Lower lobe of right lung (tissue), 2 donors: ENCODE measurements around the gene F2RL3. TPM values are rescaled to one million over a fixed set of nuclear protein-coding genes. Genes with fewer than 3 reads are reported as not detected.
"Not testable (repeated sequence)": the region's sequence is repeated elsewhere in the genome, so short reads cannot be mapped to it uniquely, and the experiment has no call there.

Source experiments
- ATAC-seq, 2 donors: fragments of 200-7000 bp; cut with Tn5 transposase; one replicate each; pipeline ENCODE4 v1.9.1; 2020 to 2022; ENCODE audit warnings: mild to moderate bottlenecking in 2 of 2, moderate library complexity in 2 of 2
- DNase-seq: peaks from one replicate; pipeline ENCODE4 v3.0.0-alpha.2; 2020
- H3K27ac ChIP-seq: fragments of 200-600 bp; one replicate; pipeline ENCODE4 v1.8.0; 2022
- H3K27me3 ChIP-seq: fragments of 200-600 bp; one replicate; pipeline ENCODE4 v1.8.0; 2022; ENCODE audit warnings: low read depth
- H3K36me3 ChIP-seq: fragments of 200-600 bp; one replicate; pipeline ENCODE4 v1.8.0; 2022; ENCODE audit warnings: mild to moderate bottlenecking
- H3K4me1 ChIP-seq: fragments of 200-600 bp; one replicate; pipeline ENCODE4 v1.8.0; 2022
- H3K4me3 ChIP-seq: fragments of 200-600 bp; one replicate; pipeline ENCODE4 v1.8.0; 2022; ENCODE audit warnings: mild to moderate bottlenecking
- H3K9me3 ChIP-seq: fragments of 200-600 bp; one replicate; pipeline ENCODE4 v1.8.0; 2022
- CTCF ChIP-seq: fragments of 200-600 bp; IDR thresholded peaks from one replicate; pipeline ENCODE4 v1.8.0; 2022; ENCODE audit warnings: antibody characterized with exemption, mild to moderate bottlenecking
- intact Hi-C: fragments of 100-400 bp; cut with DNase I; formaldehyde crosslinking; loops from one replicate; pipeline ENCODE4 v1.11.0; 2022
- total RNA-seq: library from RNA; stranded (reverse); fragmentation: NEBNext Ultra II Directional; extraction: Animal tissue kit (Norgen Biotek cat#: 25700); gene quantifications from one replicate; pipeline ENCODE4 v1.2.1, GENCODE V29; 2021
- donor health status: DM: no; HTN: yes; CAD: no; lungs with severe emphysema.

Gene F2RL3
- total RNA-seq, 1 donor from 2014 or later: 22.5 TPM

GRCh38 chr19:16934489-16934888, 45.7 kb downstream of the F2RL3 start:
- ATAC-seq (no peak), DNase-seq (no peak)
- peaks cover 17% of the 10 kb centered on the region for H3K9me3 ChIP-seq
- H3K27ac ChIP-seq: no peak overlapping the region
- intact Hi-C loops: no loop called here
- H3K4me1 ChIP-seq: no peaks in the 10 kb centered on the region
- no peak for TF ChIP-seq CTCF
- no peak overlapping the region for H3K4me3 ChIP-seq
- no peaks in the 10 kb centered on the region for H3K27me3 ChIP-seq
- no peaks in the 10 kb centered on the region for H3K36me3 ChIP-seq

GRCh38 chr19:16936901-16937300, 48.1 kb downstream of the F2RL3 start:
- DNase-seq (no peak), ATAC-seq (no peak)
- Histone ChIP-seq H3K36me3 (no peaks in the 10 kb centered on the region), H3K4me1 (no peaks in the 10 kb centered on the region), H3K27ac (no peak overlapping the region), H3K9me3 (peaks cover 17% of the 10 kb centered on the region), H3K4me3 (no peak overlapping the region), H3K27me3 (no peaks in the 10 kb centered on the region)
- intact Hi-C loops: no loop called here
- TF ChIP-seq CTCF: no peak

- DNase-seq, H3K4me1 ChIP-seq, H3K36me3 ChIP-seq, H3K4me3 ChIP-seq, ATAC-seq, H3K27me3 ChIP-seq, H3K27ac ChIP-seq, intact Hi-C loops: not testable (repeated sequence)
- peaks cover 17% of the 10 kb centered on the region for H3K9me3 ChIP-seq
Observed at GRCh38 chr19:16937796-16938195, 49.0 kb downstream of the F2RL3 start.

GRCh38 chr19:16938211-16938610, 49.4 kb downstream of the F2RL3 start:
- no peak for ATAC-seq
- Histone ChIP-seq H3K27me3 (no peaks in the 10 kb centered on the region), H3K9me3 (peaks cover 17% of the 10 kb centered on the region), H3K27ac (no peak overlapping the region), H3K4me3 (no peak overlapping the region), H3K4me1 (no peaks in the 10 kb centered on the region), H3K36me3 (no peaks in the 10 kb centered on the region)
- intact Hi-C loops: no loop called here
- no peak for DNase-seq
- TF ChIP-seq CTCF: no peak

GRCh38 chr19:16940063-16940462, 51.3 kb downstream of the F2RL3 start:
- not testable (repeated sequence) for ATAC-seq, DNase-seq

GRCh38 chr19:16940626-16941025, 51.8 kb downstream of the F2RL3 start:
- H3K4me3 ChIP-seq: no peak overlapping the region
- ATAC-seq: no peak
- DNase-seq: no peak
- no peaks in the 10 kb centered on the region for H3K27me3 ChIP-seq
- H3K9me3 ChIP-seq: no peaks in the 10 kb centered on the region
- no peaks in the 10 kb centered on the region for H3K36me3 ChIP-seq
- H3K4me1 ChIP-seq: no peaks in the 10 kb centered on the region
- no peak overlapping the region for H3K27ac ChIP-seq
- intact Hi-C loops: no loop called here
- TF ChIP-seq CTCF: no peak

More at GRCh38 chr19:16940063-16940462, 51.3 kb downstream of the F2RL3 start:
- H3K36me3 ChIP-seq, H3K9me3 ChIP-seq, H3K4me3 ChIP-seq, intact Hi-C loops, H3K27me3 ChIP-seq, H3K4me1 ChIP-seq, H3K27ac ChIP-seq: not testable (repeated sequence)

Other genes with a start within 250 kb of the F2RL3 start
- gene SMIM7, start 228.9 kb upstream of the F2RL3 start, total RNA-seq: 70.5 TPM
- 7.1 TPM for gene TMEM38A, start 227.9 kb upstream of the F2RL3 start, total RNA-seq
- gene NWD1, start 169.2 kb upstream of the F2RL3 start, total RNA-seq: 3.0 TPM
- 56.6 TPM for gene SIN3B, start 59.6 kb upstream of the F2RL3 start, total RNA-seq
- gene CPAMD8, start 137.8 kb downstream of the F2RL3 start, total RNA-seq: 54.3 TPM
- 9.1 TPM for gene HAUS8, start 186.5 kb downstream of the F2RL3 start, total RNA-seq
- gene MYO9B, start 186.8 kb downstream of the F2RL3 start, total RNA-seq: 205 TPM